Urinary bladder (tissue), 4 donors: ENCODE data around the gene KIRREL3. TPM values are rescaled to one million over a fixed set of nuclear protein-coding genes. Genes with fewer than 3 reads are reported as not detected.

Experiments
- DNase-seq: peaks from one replicate; pipeline ENCODE4 v3.0.0-alpha.2; 2015; ENCODE audit errors: extremely low spot score
- H3K27ac ChIP-seq: one replicate; pipeline ENCODE4 v1.5.1; 2013; ENCODE audit warnings: low read depth, mild to moderate bottlenecking, moderate library complexity
- H3K36me3 ChIP-seq: one replicate; pipeline ENCODE4 v1.6.1; 2013; ENCODE audit warnings: mild to moderate bottlenecking, moderate library complexity; ENCODE audit not compliant: insufficient read depth
- H3K4me1 ChIP-seq: one replicate; pipeline ENCODE4 v1.6.1; 2013; ENCODE audit warnings: mild to moderate bottlenecking, moderate library complexity; ENCODE audit not compliant: insufficient read depth
- H3K4me3 ChIP-seq: one replicate; pipeline ENCODE4 v1.5.1; 2013; ENCODE audit warnings: low read depth, low read length
- WGBS: extraction: QIAGEN DNeasy Blood & Tissue Kit; methylation state at CpG from one replicate; pipeline ENCODE4 v1.1.7; 2013; 5-methylcytosine and 5-hydroxymethylcytosine counted together
- polyA plus RNA-seq: library from polyadenylated mRNA; stranded (reverse); fragments of 200-250 nt; gene quantifications from one replicate; pipeline ENCODE4 v1.2.3, GENCODE V29; 2013
- total RNA-seq: library from RNA; depleted of rRNA; stranded (reverse); fragments of >200 nt; gene quantifications from one replicate; pipeline ENCODE4 v1.2.3, GENCODE V29; 2014
- donor health status: healthy with polysubstance abuse.
- donor health status: healthy.

The KIRREL3 gene
- total and polyA plus RNA-seq, 2 donors: 0.80 to 1.0 TPM

DNA sequence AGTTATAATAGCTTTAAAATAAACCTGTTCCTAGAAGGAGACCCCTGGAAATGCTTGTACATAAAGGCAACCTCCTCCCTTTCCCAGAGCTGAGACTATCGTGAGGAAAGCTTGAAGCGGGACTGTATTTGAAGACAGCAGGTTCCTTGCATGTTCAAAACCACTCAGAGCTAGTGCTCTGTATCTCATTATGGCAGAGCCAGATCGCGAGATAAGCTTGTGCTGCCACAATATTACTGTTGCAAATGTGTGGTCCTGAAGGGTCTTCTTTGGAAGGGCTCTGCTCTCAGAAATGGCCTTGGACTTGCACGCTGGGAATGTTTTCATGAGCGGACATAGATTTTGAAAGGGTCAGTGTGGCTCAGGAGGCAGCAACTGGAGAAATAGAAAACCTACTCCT, 168.2 kb downstream of the KIRREL3 start:
- H3K4me3 ChIP-seq: no peak overlapping the region
- no peak for DNase-seq
- H3K36me3 ChIP-seq: no peaks in the 10 kb centered on the region
- WGBS: 76% methylated on average over 6 of the region's 6 CpGs
- H3K27ac ChIP-seq: no peak overlapping the region
- no peaks in the 10 kb centered on the region for H3K4me1 ChIP-seq

DNA sequence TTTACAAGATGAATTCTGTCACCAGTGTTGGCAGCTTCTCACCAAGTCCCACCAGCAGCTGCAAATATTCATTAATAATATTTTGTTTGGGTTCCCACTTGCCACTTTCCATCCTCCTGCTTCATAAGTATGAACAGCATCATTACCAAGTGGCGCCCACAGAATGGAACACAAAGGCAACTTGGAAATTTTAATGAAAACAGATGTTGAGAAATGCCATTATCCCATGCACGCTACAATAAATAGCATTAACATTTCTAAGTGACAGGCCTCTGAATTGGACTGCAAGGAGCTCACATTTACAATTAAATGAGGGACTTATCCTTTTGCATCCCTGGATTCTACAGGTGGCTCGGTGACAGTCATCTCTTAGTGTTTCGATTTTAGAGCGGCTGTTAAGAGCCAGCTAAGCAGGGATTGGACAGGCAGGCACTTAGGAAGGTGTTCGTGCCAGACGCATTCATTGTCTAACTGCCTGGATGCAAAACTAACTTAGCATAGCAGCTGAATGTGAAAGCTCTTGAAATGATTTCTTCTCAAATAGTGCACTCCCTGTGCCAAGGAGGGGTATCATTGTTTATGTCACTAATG, 170.3 kb downstream of the KIRREL3 start:
- no peaks in the 10 kb centered on the region for H3K36me3 ChIP-seq
- H3K4me1 ChIP-seq: no peaks in the 10 kb centered on the region
- DNase-seq: no peak
- no peak overlapping the region for H3K4me3 ChIP-seq
- H3K27ac ChIP-seq: no peak overlapping the region
- 82% methylated on average over 7 of the region's 7 CpGs for WGBS

GRCh38 chr11:126829716-126830115, 170.9 kb downstream of the KIRREL3 start:
- Histone ChIP-seq H3K4me3 (no peak overlapping the region), H3K4me1 (no peaks in the 10 kb centered on the region), H3K36me3 (no peaks in the 10 kb centered on the region), H3K27ac (no peak overlapping the region)
- WGBS: 35% methylated on average over 2 of the region's 2 CpGs
- no peak for DNase-seq

DNA sequence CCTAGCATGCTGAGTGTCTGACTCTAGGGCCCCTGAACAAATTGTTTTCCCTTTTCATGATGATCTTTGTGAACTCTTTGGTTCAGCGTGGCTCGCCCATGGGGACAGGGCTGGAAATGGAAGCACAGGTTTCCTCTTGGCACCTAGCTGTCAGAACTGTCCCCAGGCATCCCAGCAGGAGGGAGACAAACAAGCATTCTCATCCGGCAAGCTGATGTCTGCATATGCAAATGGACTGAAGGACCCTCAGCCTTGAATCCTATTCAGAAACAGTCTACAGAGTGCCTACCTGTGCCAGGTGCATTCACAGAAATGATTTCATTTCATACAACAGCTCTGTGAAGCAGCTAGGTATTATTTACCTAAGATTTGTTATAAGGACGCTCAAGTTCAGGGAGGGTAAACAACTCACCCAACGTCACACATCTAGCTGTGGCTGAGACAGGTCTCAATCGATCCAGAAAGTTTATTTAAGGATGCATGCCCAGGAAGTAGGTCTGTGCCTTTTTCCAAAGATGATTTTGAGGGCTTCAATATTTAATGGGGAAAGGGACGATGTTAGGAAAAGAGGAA, 176.4 kb downstream of the KIRREL3 start:
- DNase-seq: no peak
- Histone ChIP-seq H3K36me3 (no peaks in the 10 kb centered on the region), H3K27ac (no peak overlapping the region), H3K4me1 (no peaks in the 10 kb centered on the region), H3K4me3 (no peak overlapping the region)
- 52% methylated on average over 7 of the region's 7 CpGs for WGBS

GRCh38 chr11:126823274-126823673, 177.3 kb downstream of the KIRREL3 start:
- Histone ChIP-seq H3K4me1 (no peaks in the 10 kb centered on the region), H3K36me3 (no peaks in the 10 kb centered on the region), H3K27ac (no peak overlapping the region), H3K4me3 (no peak overlapping the region)
- no peak for DNase-seq

- WGBS: 96% methylated on average over 1 of the region's 1 CpG
- Histone ChIP-seq H3K27ac (no peak overlapping the region), H3K4me3 (no peak overlapping the region), H3K36me3 (no peaks in the 10 kb centered on the region), H3K4me1 (no peaks in the 10 kb centered on the region)
- DNase-seq: no peak
These were observed 178.7 kb downstream of the KIRREL3 start for GRCh38 chr11:126821827-126822226.

- 83% methylated on average over 10 of the region's 10 CpGs for WGBS
- H3K36me3 ChIP-seq: no peaks in the 10 kb centered on the region
- no peak overlapping the region for H3K4me3 ChIP-seq
- DNase-seq: no peak
- no peak overlapping the region for H3K27ac ChIP-seq
- no peaks in the 10 kb centered on the region for H3K4me1 ChIP-seq
These were observed 181.4 kb downstream of the KIRREL3 start for GRCh38 chr11:126819194-126819593.

- H3K4me1 ChIP-seq: no peaks in the 10 kb centered on the region
- H3K4me3 ChIP-seq: no peak overlapping the region
- no peak for DNase-seq
- no peaks in the 10 kb centered on the region for H3K36me3 ChIP-seq
- H3K27ac ChIP-seq: no peak overlapping the region
- 50% methylated on average over 11 of the region's 11 CpGs for WGBS
These were observed 182.8 kb downstream of the KIRREL3 start for GRCh38 chr11:126817523-126818450.

GRCh38 chr11:126817096-126817495, 183.5 kb downstream of the KIRREL3 start:
- WGBS: 65% methylated on average over 1 of the region's 1 CpG
- H3K27ac ChIP-seq: no peak overlapping the region
- H3K4me1 ChIP-seq: no peaks in the 10 kb centered on the region
- no peaks in the 10 kb centered on the region for H3K36me3 ChIP-seq
- no peak overlapping the region for H3K4me3 ChIP-seq
- DNase-seq: no peak

DNA sequence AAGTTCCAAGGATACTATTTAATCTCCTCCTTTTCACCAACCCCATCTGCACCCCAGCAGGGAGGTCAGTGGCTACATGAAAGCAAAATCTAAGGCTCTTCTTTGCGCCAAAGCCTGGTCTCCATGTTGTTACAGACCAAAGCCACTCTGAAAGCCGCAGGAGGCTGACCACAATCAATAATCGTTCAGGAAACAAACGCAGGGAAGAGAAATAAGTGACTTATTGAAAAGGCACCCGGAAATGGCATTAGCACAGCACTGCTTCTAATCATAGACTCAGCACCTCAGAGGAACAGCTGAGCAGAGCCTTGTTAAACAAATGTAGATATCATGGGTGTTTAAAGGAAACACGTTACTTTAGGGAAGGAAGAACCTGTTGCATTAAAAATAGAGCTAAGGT, 183.9 kb downstream of the KIRREL3 start:
- 33% methylated on average over 6 of the region's 6 CpGs for WGBS
- no peak for DNase-seq
- no peak overlapping the region for H3K27ac ChIP-seq
- H3K4me3 ChIP-seq: no peak overlapping the region
- no peaks in the 10 kb centered on the region for H3K36me3 ChIP-seq
- no peaks in the 10 kb centered on the region for H3K4me1 ChIP-seq

GRCh38 chr11:126815111-126815510, 185.5 kb downstream of the KIRREL3 start:
- no peak overlapping the region for H3K27ac ChIP-seq
- no peak overlapping the region for H3K4me3 ChIP-seq
- H3K36me3 ChIP-seq: no peaks in the 10 kb centered on the region
- 68% methylated on average over 4 of the region's 4 CpGs for WGBS
- no peak for DNase-seq
- H3K4me1 ChIP-seq: no peaks in the 10 kb centered on the region

- Histone ChIP-seq H3K36me3 (no peaks in the 10 kb centered on the region), H3K4me1 (no peaks in the 10 kb centered on the region), H3K27ac (no peak overlapping the region), H3K4me3 (no peak overlapping the region)
- 62% methylated on average over 7 of the region's 7 CpGs for WGBS
- no peak for DNase-seq
These were observed 189.8 kb downstream of the KIRREL3 start for GRCh38 chr11:126810776-126811175.

- Histone ChIP-seq H3K4me3 (no peak overlapping the region), H3K4me1 (no peaks in the 10 kb centered on the region), H3K27ac (no peak overlapping the region), H3K36me3 (no peaks in the 10 kb centered on the region)
- DNase-seq: no peak
- WGBS: 87% methylated on average over 6 of the region's 6 CpGs
These were observed 190.9 kb downstream of the KIRREL3 start for GRCh38 chr11:126809514-126810289.
